ENCODE measurements around the gene TMEM201.

GRCh38 chr1:9652379-9653209 is 63.9 kb downstream of the TMEM201 start:
- no peak for TF ChIP-seq CTCF (IDR thresholded peaks at IDR 0.05)
- TF ChIP-seq POLR2A (IDR thresholded peaks at IDR 0.05): no peak
- TF ChIP-seq EP300 (IDR thresholded peaks at IDR 0.05): no peak
- no peak for TF ChIP-seq POLR2AphosphoS5 (IDR thresholded peaks at IDR 0.05)
